HFF-Myc (cell line): ENCODE data around the gene CHST15.

Experiments
- DNase-seq: peaks from one replicate; pipeline ENCODE4 v3.0.0-alpha.2; 2011; ENCODE audit warnings: low read depth; ENCODE audit errors: extremely low read depth
- H3K4me3 ChIP-seq: replicated peaks from 2 replicates; pipeline ENCODE4 v1.5.1; 2011; ENCODE audit warnings: low read depth, mild to moderate bottlenecking, control low read depth, low read length
- CTCF ChIP-seq: IDR thresholded peaks from 2 replicates; pipeline ENCODE4 v1.5.1; 2012; ENCODE audit warnings: mild to moderate bottlenecking, low read depth, low read length, control low read depth; ENCODE audit errors: missing control alignments

Gene CHST15

DNA sequence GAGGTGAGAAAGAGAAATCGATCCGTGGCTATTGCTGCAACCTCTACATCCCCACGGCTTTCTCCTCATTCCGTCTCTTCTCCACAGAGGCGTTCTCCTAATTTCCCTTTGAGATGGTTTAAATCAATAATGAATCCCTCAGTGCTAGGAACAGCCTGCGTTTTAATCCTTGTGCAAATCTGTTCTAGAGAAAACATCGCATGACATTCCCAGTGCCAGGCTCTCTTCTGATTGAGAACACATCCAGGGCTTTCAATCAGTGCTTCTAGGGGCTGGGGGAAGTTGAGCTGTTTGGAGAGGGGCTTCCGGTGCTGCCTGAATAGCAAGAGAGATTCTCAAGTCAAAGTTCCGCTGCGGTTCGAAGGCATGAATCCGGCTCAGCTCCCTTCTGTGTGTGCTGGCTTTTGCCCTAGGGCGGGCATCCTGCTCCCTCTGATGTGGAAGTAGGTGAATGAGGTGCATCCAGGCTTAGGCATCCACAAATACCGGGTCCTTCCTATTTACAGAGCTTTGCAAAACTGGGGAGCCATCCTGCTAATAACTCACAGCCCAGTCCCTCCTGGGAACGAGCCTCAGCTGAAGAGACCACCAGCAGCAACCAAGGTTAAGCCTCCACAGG is 62.8 kb downstream of the CHST15 start:
- no peak overlapping the region for H3K4me3 ChIP-seq
- no peak for DNase-seq
- TF ChIP-seq CTCF, result no peak

- no peak for DNase-seq
- H3K4me3 ChIP-seq, result no peak overlapping the region
- no peak for TF ChIP-seq CTCF
Observed at GRCh38 chr10:124030061-124030460, 63.3 kb downstream of the CHST15 start.

- TF ChIP-seq CTCF, result no peak
- H3K4me3 ChIP-seq, result no peak overlapping the region
- DNase-seq, result no peak
Observed at GRCh38 chr10:124029559-124029958, 63.8 kb downstream of the CHST15 start.

- no peak overlapping the region for H3K4me3 ChIP-seq
- no peak for TF ChIP-seq CTCF
- DNase-seq, result no peak
Observed at GRCh38 chr10:124028700-124029480, 64.5 kb downstream of the CHST15 start.

GRCh38 chr10:124027651-124028050 is 65.7 kb downstream of the CHST15 start:
- DNase-seq, result no peak
- H3K4me3 ChIP-seq, result no peak overlapping the region
- no peak for TF ChIP-seq CTCF

DNA sequence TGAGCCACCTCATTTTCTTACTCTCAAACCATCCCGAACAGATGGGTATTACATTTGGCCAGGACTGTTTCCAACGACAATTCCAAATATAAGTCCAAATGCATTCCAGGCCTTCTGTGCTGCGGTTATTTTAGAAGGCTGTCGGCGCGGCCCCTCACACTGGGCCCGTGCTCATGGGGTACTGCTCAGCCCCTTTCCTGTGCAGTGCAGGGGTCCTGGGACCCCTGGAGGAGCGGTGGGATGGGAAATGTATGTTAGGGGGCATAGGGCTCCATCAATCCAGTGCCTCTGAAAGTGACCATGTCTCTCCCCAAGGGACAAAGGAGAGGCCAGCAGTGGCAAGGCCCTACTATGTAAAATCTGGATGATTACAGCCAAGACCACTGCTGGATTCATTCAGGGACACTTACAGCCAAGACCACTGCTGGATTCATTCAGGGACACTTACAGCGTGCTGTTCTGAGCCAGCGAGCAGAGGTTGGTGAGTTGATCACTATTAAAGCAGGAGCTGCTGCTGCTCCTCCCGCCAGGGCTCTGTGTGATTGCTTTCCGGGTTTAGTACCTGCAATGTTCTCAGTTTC is 66.3 kb downstream of the CHST15 start:
- no peak overlapping the region for H3K4me3 ChIP-seq
- TF ChIP-seq CTCF, result no peak
- no peak for DNase-seq
